ENCODE results near the gene FBXO40.

DNA sequence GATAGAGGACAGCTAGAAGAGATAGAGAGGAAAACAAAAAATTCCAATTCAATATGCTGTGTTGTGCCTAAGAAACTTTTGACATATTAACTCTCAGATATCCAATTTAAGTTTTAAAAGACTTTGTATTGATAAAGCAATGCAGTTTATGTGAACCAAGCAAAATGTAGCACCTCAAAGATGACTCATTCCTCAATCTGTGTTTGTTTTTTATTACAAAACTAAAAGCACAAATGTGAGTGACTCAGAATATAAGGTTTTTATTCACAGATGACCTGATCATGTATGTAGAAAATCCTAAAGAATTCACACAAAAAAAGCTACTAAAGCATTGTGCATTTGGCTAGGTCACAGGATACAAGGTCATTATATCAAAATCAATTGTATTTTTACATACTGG lies 56.5 kb downstream of the FBXO40 start:
- TF ChIP-seq CTCF (IDR thresholded peaks at IDR 0.05; ENCODE audit: low read depth, low read length, poor library complexity, severe bottlenecking): no peak
- TF ChIP-seq EZH2phosphoT487 (IDR thresholded peaks at IDR 0.05; ENCODE audit: borderline replicate concordance, low read length): no peak
